HG03457 (cell line): ENCODE results near the gene EHD2.
"Not testable (repeated sequence)": the region's sequence is repeated elsewhere in the genome, so short reads cannot be mapped to it uniquely, and the experiment has no call there.

ENCODE experiments used
- ATAC-seq: cut with Tn5 transposase; IDR thresholded peaks from one replicate; pipeline ENCODE4 v1.9.1; 2021; ENCODE audit warnings: moderate number of reproducible peaks; ENCODE audit not compliant: unreplicated experiment

EHD2 gene

GRCh38 chr19:47714339-47714738 is 1.1 kb downstream of the EHD2 start:
- no peak for ATAC-seq

GRCh38 chr19:47714855-47715254 is 1.6 kb downstream of the EHD2 start:
- ATAC-seq: not testable (repeated sequence)

- no peak for ATAC-seq
Measured at GRCh38 chr19:47716270-47716937, 3.2 kb downstream of the EHD2 start.

- ATAC-seq: not testable (repeated sequence)
Measured at GRCh38 chr19:47718415-47719046, 5.3 kb downstream of the EHD2 start.

GRCh38 chr19:47719047-47719859 is 6.0 kb downstream of the EHD2 start:
- no peak for ATAC-seq

- no peak for ATAC-seq
Measured at GRCh38 chr19:47720669-47721422, 7.6 kb downstream of the EHD2 start.

GRCh38 chr19:47723581-47723940 is 10.3 kb downstream of the EHD2 start:
- no peak for ATAC-seq

- ATAC-seq: no peak
Measured at GRCh38 chr19:47725759-47726401, 12.7 kb downstream of the EHD2 start.

- ATAC-seq: no peak
Measured at GRCh38 chr19:47726467-47726866, 13.2 kb downstream of the EHD2 start.

GRCh38 chr19:47728295-47728694 is 15.1 kb downstream of the EHD2 start:
- not testable (repeated sequence) for ATAC-seq

- ATAC-seq: no peak
Measured at GRCh38 chr19:47729468-47729798, 16.2 kb downstream of the EHD2 start.

- no peak for ATAC-seq
Measured at GRCh38 chr19:47729799-47730520, 16.7 kb downstream of the EHD2 start.

GRCh38 chr19:47730521-47730889 is 17.3 kb downstream of the EHD2 start:
- no peak for ATAC-seq

GRCh38 chr19:47730910-47731309 is 17.7 kb downstream of the EHD2 start:
- ATAC-seq: no peak

GRCh38 chr19:47735131-47735530 is 21.9 kb downstream of the EHD2 start:
- no peak for ATAC-seq

GRCh38 chr19:47740866-47741519 is 27.8 kb downstream of the EHD2 start:
- ATAC-seq: no peak

GRCh38 chr19:47741544-47742140 is 28.4 kb downstream of the EHD2 start:
- no peak for ATAC-seq

- ATAC-seq: no peak
Measured at GRCh38 chr19:47742634-47743033, 29.4 kb downstream of the EHD2 start.
